NCI-H748 treated with DMSO at 0.1 percent for 48 hours (cell line): ENCODE results near the gene ZBTB45.
"Not testable (repeated sequence)": the region's sequence is repeated elsewhere in the genome, so short reads cannot be mapped to it uniquely, and the experiment has no call there.

Experiments used
- DNase-seq: peaks from one replicate; lab custom pipeline; 2025; lab: John Stamatoyannopoulos, UW

ZBTB45 gene

DNA sequence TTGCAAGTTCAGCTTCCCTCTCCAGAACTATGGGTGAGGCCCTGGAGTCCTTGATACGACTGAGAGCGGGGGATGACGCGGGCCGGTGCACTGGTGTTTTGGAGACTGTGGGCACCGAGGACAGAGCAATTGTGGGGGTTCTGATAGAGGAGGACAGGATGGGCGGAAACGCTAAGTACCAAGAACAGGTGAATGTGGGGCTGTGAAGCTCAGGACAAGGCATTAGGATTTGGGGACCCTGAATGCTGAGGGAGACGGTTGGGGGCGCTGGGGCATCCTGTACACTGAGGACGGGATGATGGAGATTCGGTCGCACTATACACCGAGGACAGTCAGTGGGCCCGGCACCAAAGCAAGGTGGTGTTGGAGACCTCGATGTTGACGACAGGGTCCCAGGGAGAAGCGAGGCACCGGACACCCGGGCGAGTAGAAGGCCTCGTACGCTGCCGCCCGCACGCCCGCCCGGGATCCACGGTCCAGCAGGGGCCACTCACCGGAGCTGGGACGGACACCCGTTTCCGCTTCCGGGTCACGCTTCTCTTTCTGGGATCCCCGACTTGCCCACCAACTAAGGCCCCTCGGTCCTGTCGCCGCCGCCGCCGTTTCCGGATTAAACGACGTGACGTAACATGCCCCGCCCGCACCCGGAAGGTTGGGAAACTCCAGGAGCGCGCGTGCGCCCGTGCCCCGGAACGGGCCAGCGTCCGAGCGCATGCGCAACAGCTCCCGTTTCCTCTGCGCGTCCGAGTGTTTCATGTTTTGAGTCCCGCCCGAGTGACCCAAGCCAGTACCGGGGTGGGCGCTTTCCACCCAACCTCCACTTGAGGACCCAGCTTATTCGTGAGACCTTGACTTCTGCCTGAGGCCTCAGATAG, 35.1 kb upstream of the ZBTB45 start, which contains the start of gene CHMP2A:
Gene CHMP2A, minus strand, starts transcription at position 612 of the 875 bp plus-strand sequence. CDS start 893 bp downstream, outside the sequence.
- no peak for DNase-seq

DNA sequence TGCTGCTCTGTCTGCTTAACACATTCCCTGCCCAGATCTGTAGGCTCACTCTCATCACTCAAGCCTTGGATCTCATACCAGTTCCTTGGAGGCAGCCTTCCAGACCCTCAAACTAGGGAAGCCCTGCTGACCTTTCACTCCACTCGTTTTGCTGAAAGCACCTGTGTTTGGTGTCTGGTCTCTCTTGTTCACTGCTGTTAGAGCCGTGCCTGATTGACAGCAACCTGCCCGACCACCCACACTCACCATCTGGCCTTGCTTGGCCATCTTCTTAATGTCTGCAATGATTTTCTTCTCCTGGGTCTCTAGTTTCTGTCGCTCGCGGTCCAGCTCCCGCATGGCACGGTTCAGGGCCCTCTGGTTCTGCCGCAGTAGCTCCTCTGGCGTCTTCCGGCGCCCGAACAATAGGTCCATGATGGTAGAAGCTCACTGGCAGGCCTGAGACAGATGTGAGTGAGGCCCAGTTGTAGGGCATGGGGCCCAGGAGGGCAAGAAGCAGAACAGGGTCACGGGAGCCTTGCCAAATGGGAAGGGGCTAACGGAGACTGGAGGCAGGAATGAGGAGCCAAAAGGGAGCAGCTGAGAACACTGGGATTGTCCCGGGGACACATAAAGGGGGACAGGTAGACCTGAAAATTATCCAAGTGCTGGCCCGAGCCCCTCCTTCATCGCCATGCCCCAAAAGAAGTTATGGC, 34.3 kb upstream of the ZBTB45 start:
- DNase-seq, result no peak

DNA sequence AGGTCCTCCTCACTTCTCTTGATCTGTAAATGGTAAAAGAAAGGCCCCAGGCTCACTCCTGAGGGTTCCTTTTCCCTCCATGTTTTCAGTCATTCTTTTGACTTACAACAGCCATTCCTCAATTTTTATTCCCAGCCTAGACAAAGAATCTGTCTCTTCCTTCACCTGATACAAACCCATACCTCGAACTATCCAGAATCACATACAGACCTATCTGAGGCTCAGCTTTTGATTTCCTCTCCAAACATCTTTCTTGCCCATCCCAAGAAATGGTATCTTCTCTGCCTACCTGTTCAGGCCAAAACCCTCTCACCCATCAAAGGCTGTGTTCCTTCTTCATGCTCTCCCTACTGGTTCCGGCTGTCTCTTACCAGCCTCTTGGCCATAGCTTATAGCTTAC, 33.0 kb upstream of the ZBTB45 start:
- DNase-seq, result no peak

- DNase-seq, result no peak
Observed at GRCh38 chr19:58551577-58552471, 32.2 kb upstream of the ZBTB45 start.

DNA sequence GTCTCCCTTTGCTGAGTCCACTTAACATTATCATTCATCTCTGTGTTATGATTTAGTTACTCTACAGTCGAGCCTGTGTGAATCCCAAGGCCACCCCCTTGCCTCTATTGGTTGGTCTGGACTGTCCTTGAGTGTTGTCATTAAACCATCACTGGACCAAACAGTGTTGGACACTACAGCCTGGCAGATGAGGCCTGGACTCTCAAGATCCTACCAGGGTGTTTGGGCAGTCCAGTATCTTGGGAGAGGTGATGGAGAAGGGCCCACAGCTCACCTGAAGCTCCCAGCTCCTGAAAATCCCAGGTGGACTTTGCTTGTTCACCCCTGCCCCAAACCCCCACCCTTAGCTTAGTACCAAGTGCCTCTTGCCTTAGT, 31.5 kb upstream of the ZBTB45 start:
- DNase-seq, result no peak

- DNase-seq, result no peak
Observed at GRCh38 chr19:58550362-58551122, 30.9 kb upstream of the ZBTB45 start.

DNA sequence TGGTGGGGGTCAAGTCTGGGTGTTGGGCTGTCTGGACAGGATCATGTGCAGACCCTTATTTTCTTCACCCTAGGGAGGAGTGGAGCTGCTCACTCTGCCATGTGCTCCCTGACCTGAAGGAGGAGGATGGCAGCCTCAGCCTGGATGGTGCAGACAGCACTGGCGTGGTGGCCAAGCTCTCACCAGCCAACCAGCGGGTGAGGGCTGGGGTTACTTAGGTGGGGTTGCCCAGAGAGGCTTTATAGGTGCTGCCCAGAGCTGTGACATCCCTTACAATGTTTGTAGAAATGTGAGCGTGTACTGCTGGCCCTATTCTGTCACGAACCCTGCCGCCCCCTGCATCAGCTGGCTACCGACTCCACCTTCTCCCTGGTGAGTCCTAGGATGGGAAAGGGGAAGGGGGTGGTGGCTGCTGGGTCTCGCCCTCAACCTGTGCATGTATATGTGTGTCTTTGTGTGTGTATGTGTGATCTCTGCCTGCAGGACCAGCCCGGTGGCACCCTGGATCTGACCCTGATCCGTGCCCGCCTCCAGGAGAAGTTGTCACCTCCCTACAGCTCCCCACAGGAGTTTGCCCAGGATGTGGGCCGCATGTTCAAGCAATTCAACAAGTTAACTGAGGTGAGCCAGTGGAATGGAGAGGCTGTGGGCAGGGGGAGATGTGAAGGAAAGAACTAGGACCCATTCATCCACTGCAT, 30.2 kb upstream of the ZBTB45 start:
- no peak for DNase-seq

DNA sequence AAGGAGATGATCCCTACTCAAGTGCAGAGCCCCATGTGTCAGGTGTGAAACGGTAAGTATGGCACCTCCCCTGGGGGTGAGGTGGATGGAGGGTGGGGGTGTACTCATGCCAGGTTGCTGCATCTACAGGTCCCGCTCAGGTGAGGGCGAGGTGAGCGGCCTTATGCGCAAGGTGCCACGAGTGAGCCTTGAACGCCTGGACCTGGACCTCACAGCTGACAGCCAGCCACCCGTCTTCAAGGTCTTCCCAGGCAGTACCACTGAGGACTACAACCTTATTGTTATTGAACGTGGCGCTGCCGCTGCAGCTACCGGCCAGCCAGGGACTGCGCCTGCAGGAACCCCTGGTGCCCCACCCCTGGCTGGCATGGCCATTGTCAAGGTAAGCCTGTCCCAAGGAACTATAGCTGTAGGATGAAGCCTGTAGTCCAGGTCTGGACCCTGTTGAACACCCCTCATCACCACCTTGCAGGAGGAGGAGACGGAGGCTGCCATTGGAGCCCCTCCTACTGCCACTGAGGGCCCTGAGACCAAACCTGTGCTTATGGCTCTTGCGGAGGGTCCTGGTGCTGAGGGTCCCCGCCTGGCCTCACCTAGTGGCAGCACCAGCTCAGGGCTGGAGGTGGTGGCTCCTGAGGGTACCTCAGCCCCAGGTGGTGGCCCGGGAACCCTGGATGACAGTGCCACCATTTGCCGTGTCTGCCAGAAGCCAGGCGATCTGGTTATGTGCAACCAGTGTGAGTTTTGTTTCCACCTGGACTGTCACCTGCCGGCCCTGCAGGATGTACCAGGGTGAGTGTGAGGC, 29.5 kb upstream of the ZBTB45 start:
- no peak for DNase-seq

GRCh38 chr19:58547323-58548312, 28.0 kb upstream of the ZBTB45 start:
- no peak for DNase-seq

GRCh38 chr19:58546019-58546530, 26.5 kb upstream of the ZBTB45 start:
- DNase-seq, result no peak

- no peak for DNase-seq
Observed at GRCh38 chr19:58545286-58546018, 25.8 kb upstream of the ZBTB45 start.

GRCh38 chr19:58544591-58545285, 25.1 kb upstream of the ZBTB45 start:
- DNase-seq, result no peak

- no peak for DNase-seq
Observed at GRCh38 chr19:58543826-58544590, 24.4 kb upstream of the ZBTB45 start, which contains the start of gene TRIM28. Gene TRIM28 (plus strand): TSS chr19:58544064. CDS start chr19:58544758, 694 bp downstream.

DNA sequence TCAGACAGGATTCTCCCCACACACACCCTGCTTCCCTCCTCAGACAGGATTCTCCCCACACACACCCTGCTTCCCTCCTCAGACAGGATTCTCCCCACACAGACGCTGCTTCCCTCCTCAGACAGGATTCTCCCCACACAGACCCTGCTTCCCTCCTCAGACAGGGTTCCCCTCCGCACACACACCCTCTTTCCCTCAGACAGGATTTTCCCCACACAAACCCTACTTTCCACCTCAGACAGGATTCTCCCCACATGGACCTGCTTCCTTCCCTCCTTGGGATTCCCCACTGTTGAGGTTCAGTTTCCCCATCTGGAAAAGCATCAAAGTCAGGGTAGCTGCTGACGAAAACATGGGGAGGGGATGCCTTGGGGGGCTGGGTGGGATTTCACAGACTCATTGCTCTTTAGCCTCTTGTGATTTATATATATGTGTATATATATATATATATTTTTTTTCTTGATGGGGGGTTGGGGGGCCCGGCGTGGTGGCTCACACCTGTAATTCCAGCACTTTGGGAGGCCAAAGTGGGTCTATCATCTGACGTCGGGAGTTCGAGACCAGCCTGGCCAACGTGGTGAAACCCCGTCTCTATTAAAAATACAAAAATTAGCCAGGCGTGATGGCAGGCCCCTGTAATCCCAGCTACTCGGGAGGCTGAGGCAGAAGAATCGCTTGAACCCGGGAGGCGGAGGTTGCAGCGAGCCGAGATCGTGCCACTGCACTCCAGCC, 23.2 kb upstream of the ZBTB45 start:
- DNase-seq, result not testable (repeated sequence)

DNA sequence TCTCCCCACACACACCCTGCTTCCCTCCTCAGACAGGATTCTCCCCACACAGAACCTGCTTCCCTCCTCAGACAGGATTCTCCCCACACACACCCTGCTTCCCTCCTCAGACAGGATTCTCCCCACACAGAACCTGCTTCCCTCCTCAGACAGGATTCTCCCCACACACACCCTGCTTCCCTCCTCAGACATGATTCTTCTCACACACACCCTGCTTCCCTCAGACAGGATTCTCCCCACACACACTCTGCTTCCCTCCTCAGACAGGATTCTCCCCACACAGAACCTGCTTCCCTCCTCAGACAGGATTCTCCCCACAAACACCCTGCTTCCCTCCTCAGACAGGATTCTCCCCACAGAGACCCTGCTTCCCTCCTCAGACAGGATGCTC, 19.6 kb upstream of the ZBTB45 start:
- DNase-seq, result not testable (repeated sequence)
